ENCODE measurements around the gene ZBTB40. TPM values are rescaled to one million over a fixed set of nuclear protein-coding genes. Genes with fewer than 3 reads are reported as not detected.

The ZBTB40 gene
- total RNA-seq, 1 experiment from 2014 or later = 11.9 TPM

DNA sequence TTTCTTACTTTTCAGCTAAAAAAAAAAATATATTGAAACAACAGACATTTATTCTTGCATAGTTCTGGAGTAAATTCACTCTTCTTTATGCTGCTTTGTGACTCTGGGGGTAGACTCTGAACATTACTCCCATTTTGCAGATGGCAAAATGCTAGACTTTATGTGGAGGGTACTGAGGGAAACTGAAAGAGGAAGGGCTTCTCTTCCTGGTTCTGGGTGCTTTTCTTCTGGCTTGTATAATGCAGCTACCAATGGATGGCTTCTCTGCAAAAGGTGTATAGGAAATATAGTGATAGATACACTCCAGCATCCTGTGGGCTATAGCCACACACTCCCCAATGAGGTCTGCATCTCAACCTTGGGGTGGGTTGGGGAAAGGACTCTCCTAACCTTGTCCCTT is 19.7 kb upstream of the ZBTB40 start:
- no peak for DNase-seq (ENCODE audit: low spot score)

DNA sequence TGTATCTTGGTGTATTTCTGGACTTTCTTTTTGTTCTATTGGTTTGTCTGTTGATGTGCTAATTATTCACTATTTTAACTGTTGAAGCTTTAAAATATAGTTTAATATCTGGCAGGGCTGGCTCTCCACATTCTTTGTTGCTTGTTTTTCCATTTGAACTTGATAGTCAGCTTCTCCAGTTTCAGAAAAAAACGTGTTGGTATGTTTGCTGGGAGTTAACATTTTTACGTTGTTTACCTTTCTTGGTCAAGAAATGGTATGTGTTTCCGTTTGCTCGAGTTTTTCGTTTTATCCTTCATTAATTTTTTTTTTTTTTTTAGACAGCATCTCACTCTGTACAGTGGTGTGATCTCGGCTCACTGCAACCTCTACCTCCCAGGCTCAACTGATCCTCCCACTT is 16.9 kb upstream of the ZBTB40 start:
- DNase-seq (ENCODE audit: low spot score) = no peak

DNA sequence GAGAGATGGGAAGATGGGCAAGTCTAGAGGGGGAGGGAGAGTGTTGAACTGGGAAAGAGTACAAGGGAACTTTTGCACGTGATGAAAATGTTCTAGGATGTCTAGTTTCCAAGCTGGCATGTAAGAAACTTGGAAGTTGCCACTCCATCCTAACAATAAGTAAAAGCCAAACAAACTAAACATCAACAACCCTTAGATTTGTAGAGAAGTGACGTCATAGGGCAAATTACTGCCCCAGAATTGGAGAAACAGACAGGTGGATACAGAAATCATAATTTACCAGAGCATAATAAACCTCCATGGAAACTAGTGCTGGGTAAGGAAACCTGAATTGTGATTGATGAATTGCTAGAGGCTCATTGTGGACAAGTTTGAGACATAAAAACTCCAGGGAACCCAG is 14.7 kb upstream of the ZBTB40 start:
- DNase-seq (ENCODE audit: low spot score) = no peak

DNA sequence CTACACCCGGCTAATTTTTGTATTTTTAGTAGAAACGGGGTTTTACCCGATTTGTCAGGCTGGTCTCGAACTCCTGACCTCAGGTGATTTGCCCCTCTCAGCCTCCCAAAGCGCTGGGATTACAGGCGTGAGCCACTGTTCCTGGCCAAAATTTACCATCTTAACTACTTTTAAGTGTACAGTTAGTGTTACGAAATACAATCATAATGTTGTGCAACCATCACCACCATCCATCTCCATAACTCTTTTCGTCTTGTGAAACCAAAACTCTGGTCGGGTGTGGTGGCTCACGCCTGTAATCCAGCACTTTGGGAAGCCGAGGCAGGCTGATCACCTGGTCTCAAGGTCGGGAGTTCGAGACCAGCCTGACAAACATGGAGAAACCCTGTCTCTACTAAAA is 14.1 kb upstream of the ZBTB40 start:
- DNase-seq (ENCODE audit: low spot score) = no peak

DNA sequence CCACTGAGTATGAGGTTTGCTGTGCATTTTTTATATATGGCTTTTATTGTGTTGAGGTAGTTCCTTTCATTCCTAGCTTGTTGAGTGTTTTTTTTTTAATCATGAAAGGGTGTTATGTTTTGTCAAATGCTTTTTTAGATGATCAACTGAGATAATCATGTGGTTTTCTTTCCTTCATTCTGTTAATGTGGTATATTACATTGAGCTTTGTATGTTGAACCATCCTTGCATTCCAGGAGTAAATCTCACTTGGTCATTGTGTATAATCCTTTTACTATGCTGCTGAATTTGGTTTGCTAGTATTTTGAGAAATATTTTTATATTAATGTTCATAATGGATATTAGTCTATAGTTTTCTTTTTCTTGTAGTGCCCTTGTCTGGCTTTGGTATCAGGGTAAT is 11.1 kb upstream of the ZBTB40 start:
- no peak for DNase-seq (ENCODE audit: low spot score)

DNA sequence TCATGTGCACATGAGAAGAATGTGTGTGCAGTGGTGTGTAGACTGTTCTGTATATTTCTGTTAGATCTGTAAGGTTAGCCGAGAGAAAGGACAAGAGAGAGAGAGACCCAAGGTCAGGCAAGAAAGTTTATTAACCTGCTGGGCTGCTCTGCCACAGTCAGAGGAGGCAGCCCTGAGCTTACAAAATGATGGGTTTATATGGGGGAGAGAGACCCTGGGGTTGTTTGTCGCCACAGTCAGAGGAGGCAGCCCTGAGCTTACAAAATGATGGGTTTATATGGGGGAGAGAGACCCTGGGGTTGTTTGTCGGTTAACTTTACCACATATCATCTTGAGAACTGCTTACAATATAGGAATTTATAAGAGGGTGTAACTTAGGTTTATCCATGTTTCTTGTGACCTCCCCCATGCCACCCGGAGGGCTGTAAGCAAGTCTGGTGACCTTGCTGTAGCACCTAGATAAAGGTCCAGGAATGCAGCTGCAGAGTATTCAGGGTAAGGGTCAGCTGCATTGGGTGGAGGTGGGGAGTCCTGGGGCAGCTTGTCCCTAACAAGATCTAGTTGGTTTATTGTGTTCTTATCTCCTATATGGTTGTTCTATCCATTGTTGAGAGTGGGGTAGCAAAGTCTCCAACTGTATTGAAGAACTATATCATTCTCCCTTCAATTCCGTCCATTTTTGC is 9.3 kb upstream of the ZBTB40 start:
- no peak for DNase-seq (ENCODE audit: low spot score)

DNA sequence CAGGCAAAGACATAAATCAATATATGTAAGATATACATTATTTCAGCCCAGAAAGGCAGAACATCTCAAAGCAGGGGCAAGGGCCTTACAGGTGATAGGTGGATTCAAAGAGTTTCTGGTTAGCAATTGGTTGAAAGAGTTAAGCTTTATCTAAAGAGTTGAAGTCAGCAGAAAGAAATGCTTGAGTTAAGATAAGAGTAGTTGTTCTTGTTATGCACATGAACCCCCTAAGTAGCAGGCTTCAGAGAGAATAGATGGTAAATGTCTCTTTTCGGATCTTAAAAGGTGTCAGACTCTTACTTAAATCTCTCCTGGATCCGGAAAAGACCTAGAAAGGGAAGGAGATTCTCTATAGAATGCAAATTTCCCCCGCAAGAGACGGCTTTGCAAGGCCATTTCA is 8.3 kb upstream of the ZBTB40 start:
- DNase-seq (ENCODE audit: low spot score) = no peak

DNA sequence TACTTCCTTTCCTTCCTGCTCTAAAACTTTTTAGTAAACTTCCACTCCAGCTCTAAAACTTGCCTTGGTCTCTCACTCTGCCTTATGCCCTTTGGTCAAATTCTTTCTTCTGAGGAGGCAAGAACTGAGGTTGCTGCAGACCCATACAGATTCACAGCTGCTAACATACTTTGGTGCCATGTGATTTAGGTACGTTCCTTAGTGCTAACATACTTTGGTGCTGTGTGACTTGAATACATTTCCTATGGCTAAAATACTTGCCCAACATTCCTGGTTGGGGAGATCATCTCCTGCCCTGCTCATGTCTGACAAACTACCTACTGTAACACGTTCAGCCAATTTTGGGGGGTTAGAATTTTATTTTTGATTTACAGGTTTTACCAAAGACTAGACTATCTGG is 6.8 kb upstream of the ZBTB40 start:
- no peak for DNase-seq (ENCODE audit: low spot score)

DNA sequence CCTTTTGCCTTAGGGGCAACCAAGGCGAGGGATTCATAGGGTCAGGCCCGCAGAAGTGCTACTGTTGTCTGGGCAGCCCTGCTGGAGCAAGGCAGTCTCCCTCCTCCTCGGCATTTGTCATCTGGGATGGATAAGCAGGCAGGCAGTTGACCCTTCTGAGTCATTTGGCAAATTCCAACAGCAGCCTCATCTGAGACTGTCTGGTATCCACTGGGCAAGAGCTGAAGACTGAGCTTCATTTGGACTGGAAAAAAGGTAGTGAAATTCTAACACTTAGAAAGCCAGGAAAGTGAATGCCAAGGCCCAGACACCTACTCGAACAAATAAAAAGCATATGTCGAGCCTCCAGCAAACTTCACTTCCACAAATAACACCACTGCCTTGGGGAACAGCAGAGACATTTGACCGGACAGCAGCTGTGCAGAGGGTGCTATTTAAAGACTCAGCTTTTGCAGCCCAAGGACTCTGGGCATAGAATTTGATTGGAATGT is 4.0 kb upstream of the ZBTB40 start:
- DNase-seq (ENCODE audit: low spot score) = no peak

DNA sequence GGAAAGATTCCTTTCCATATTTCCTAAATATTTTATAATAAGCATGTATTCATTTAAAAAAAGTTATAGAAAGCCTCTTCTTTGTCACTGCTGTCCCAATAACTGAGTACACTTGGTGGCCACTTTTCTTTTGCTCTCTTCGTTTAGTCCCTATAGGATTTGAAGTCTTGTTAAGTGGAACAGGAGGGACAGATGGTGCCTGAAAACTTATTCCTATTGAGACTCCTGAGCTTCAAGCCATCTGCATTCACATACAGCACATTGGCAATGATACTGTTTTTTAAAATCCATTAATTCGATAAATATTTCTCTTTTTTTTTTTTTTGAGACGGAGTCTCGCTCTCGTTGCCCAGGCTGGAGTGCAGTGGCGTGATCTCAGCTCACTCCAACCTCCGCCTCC is 2.0 kb upstream of the ZBTB40 start:
- no peak for DNase-seq (ENCODE audit: low spot score)

DNA sequence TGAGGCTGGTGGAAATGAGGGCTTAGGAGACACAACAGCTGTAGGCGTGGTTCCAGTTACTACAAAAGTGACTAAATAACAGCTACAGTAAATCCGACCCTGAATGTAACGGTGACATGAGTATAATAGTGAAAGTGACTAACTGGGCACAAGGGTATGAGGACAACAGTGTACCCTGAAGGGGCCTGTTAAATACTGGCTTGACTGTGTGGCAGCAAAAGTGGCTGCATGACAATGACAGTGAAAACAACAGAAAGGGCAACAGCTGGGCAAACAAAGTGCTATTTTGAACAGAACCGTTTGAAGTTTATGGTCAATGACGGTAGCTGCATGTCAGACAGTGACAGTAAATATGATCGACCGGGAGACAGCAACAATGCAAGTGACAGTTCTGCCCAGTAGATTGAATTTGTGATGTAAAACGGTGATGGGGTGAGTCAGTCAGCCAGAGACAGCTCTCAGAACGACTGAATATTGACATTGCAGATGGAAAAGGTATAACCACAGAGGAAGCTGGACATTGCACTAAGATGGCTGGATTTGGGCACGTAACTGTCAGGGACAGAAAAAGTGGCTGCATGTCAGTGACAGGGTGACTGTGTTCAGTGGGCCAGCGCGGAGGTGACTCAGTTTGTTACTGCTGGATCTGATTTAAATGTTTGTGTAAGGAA is 1.2 kb upstream of the ZBTB40 start:
- no peak for DNase-seq (ENCODE audit: low spot score)

DNA sequence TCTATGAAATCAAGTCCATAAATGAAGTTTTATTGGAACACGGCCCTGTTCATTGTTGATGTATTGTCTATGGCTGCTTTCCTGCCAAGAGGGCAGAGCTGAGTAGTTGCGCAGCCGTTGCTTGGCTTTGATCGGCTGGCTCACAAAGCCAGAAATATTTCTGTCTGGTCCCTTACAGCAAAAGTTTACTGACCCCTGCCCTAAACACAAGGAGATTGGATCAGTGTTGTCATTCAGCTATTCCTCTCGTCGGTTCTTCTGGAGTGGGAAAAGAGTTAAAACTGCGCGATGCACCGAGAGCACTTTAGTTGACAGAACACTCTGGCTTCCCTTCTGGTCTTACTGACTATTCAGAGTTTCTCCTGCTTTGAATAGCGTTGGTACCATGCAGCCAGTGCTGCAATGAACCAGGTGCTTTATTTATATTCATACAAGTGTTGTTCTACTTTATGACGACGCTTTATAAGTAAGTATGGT is 868 bp downstream of the ZBTB40 start:
- no peak for DNase-seq (ENCODE audit: low spot score)

DNA sequence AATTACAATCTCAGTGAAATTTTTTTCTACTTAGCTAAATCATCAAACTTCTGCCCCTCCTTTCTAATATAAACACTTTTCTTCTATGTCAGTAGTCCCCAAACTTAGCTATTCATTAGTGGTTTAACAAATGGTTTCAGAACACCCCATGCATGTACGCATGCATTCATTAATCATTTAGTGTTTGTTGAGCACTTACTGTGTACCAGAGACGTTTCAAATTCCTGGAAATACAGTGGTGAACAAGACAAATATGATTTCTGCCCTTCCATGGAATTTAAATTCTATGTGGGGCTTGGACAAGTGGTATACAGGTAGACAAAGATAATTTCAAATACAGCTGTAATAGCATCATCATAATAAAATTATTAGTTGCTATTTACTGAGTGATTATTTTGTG is 1.5 kb downstream of the ZBTB40 start:
- no peak for DNase-seq (ENCODE audit: low spot score)

DNA sequence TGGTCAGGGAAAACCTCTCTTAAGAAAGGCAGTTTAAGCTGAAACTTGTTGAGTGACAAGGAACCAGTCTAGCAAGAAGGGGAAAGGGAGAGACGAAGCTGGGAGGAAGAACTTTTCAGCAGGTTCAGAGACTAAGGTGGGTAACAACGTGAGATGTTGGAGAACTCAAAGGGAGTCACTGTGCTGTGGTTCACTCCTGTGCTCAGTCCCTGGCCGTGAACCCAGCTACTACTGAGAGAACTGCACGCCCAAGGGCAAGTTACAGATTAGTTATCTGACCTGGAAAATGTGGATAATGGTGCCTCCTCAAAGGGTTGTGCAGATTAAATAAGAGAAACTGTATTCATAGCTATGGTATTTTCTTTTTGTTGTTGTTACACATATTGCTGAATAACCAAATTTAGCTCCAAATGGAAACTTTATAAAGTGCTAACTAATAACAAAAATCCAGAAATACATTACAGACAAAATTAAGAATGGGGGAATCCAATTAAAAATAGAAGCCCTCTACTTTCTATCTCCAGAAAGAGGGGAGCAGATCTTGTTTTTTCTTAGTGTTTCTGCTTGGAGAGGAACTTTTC is 2.9 kb downstream of the ZBTB40 start:
- no peak for DNase-seq (ENCODE audit: low spot score)

DNA sequence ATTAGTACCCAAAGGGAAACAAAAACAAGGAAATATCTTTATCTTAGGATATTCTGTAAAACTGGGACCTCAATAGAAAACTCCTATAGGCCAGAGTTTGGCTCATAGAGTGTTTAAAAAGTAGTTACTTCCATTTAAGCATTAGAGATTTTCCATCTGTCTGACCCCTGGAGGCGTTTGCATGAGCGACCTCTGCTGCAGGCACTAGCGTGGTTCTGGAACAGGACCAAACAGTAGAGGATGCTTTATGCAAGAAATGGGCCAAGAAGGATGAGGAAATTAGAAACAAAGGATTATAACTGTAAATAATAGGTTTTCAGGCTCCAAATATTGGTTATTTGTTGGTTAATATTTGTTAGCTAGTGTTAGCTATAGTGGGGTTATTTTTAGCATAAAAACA is 5.7 kb downstream of the ZBTB40 start:
- no peak for DNase-seq (ENCODE audit: low spot score)

DNA sequence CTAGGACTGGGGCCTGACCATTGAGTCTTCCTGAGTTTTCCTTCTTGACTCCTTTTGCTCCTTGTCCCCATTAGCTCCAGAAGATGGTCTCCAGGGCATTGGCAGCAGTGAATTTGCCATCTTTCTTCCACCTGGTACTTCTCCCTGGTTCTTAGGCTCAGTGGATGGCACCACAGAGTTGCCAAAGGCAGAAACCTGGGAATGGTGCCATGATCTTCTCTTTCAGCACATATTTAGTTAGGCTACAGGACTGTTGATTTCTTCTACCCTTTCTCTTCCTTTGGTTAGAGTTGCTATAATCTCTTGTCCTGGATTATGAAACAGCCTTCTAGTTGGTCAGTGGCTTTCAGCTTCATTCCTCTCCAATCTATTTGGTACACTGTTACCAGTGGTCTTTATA is 6.2 kb downstream of the ZBTB40 start:
- DNase-seq (ENCODE audit: low spot score) = no peak

DNA sequence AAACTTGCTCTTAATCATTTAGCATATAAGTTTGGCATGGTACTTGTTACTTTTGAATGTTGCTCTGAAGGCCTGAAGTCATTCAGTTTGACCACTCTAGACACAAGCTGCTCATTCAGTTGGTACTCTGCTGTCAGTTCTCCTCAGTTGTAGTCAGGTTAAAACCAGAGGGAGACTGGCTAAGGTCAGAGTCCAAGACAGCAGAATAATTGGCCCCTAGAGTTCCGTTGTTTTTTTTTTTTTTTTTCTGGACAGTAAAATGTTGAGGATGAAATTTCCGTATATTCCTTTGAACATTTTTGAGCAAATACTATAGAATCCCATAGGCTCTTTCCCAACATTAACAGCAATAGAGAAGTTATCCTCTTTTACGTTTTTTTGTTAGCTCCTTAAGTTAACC is 9.4 kb downstream of the ZBTB40 start:
- DNase-seq (ENCODE audit: low spot score) = no peak

DNA sequence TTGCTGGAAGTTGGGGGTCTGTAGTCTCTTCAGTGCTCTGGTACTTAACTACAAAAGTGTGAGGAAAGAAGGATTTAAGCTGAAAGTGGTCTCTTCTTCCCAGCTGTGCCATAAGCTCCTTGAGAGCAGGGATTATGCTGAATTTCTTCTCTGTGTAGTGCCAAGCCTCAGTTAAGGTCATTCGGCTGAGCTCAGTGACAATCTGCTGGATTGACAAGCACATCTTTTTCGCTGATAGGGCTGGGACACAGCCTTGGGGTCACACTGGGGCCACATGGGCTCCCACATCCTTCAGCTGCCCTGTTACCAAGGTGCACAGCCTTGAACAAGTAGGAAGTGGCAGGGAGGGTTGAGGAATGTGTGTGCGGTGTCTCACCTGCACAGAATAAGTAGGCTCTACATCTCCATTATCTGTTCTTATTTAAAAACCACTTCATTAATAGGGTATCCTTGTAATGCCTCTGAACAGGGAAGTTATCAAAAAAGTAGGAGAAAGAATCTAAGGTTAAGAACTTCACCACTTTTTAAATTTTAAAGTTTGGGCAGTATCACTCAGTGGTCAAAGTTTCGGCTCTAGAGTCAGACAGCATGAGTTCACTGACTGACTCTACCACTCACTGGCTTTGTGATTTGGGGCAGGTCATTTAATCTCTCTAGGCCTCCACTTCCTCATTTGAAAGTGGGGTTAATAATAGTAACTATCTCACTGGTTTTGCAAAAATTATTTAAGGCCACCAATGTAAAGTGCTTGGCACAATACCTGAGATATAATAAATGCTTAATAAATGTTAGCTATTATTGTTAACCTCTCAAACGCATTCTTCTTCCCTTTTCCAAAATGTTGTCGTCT is 10.3 kb downstream of the ZBTB40 start:
- DNase-seq (ENCODE audit: low spot score) = no peak

DNA sequence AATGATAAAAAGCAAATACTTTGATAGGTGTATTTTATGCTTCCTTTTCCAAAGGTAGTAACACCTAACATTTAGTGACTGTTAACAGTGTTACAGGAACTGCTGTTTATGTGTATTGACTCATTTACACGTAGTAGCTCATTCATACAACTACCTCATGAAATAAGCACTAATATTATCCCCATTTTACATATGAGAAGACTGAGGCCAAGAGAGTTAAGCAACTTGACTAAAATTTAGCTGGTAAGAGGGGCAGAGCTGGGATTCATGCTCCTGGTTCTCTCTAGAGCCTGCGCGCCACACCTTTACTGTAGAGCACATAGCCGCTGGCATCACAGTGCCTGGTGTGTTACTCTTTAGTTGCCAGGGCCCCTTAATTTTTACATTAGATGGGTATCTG is 11.3 kb downstream of the ZBTB40 start:
- no peak for DNase-seq (ENCODE audit: low spot score)

DNA sequence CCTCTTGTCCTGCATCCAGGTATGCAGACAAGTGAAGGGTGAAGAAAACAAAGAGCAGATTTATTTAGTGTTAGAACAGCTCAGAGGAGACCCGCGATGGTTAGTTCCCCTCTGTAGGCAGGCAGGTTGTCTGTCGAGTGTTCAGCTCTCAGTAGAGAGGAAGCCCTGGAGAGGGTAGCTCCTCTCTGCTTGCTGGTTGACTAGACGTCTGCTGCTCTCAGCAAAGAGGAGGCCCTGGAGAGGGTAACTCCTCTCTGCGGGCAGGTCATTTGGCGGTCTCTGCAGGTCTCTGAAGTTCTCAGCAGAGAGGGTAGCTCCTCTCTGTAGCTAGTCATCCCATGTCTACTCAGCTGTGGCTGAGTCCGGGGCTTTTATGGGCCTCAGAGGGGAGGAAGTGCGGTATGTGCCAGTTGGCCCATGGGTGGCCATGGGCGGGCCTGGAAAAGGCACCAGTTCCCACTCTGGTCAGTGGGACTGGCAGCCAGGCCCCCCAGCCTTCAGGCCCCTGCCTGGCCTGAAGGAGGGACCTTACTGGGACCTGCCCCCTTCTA is 13.4 kb downstream of the ZBTB40 start:
- no peak for DNase-seq (ENCODE audit: low spot score)

DNA sequence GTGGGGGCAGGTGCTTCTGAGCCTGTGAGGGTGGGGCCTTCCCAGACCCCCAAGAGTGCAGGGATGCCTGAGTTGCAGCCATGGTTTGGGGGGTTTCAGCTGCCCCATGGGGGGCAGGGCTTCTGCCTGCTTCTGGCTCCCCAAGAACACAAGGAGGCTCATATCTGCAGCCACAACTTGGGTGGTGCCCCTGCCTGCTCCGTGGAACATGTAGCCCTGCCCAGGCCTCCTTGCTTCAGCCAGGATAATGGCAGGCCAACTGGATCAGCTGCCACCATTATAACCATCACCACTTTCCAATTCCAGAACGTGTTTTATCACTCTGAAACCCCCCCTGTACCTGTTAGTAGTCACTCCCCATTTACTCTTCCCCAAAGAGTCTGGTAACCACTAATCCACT is 14.0 kb downstream of the ZBTB40 start:
- DNase-seq (ENCODE audit: low spot score) = no peak

DNA sequence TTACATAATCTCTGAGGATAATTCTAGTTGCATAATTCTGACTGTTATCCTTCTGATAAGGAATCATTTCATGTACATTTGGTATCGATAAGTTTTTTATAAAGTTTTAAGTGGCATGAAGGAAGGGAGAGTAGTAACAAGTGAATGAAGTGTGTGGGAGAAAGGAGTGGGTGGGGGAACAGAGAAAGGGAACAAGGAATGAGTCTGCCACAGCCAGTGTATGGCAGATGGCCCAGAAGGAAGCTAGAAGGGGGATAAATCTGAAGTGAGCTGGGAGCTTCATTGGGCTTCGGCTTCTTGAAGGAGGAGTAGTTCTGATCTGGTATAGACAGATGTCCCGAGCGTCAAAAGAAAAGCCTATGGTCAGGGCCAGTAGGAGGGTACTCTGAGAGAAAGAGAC is 18.6 kb downstream of the ZBTB40 start:
- no peak for DNase-seq (ENCODE audit: low spot score)
